Ishikawa (cell line): ENCODE results near the gene LRRC51.

Experiments
- CEBPB ChIP-seq: IDR thresholded peaks from 2 replicates; pipeline ENCODE4 v1.6.1; 2012
- CREB1 ChIP-seq: IDR thresholded peaks from 2 replicates; pipeline ENCODE4 v1.6.1; 2012; ENCODE audit warnings: low read depth
- EGR1 ChIP-seq: IDR thresholded peaks from 2 replicates; pipeline ENCODE4 v1.6.1; 2012
- EP300 ChIP-seq: IDR thresholded peaks from 2 replicates; pipeline ENCODE4 v1.6.1; 2012; ENCODE audit warnings: borderline replicate concordance
- FOXM1 ChIP-seq: IDR thresholded peaks from 2 replicates; pipeline ENCODE4 v1.6.1; 2012; ENCODE audit warnings: low read depth, borderline replicate concordance
- MAX ChIP-seq: IDR thresholded peaks from 2 replicates; pipeline ENCODE4 v1.6.1; 2012
- NFIC ChIP-seq: IDR thresholded peaks from 2 replicates; pipeline ENCODE4 v1.6.1; 2012
- RAD21 ChIP-seq: IDR thresholded peaks from 2 replicates; pipeline ENCODE4 v1.6.1; 2012; ENCODE audit warnings: low read depth
- REST ChIP-seq: IDR thresholded peaks from 2 replicates; pipeline ENCODE4 v1.6.1; 2012; ENCODE audit warnings: low read depth, mild to moderate bottlenecking
- TAF1 ChIP-seq: IDR thresholded peaks from 2 replicates; pipeline ENCODE4 v1.6.1; 2012; ENCODE audit warnings: low read depth, mild to moderate bottlenecking
- TEAD4 ChIP-seq: IDR thresholded peaks from 2 replicates; pipeline ENCODE4 v1.6.1; 2012
- USF1 ChIP-seq: IDR thresholded peaks from 2 replicates; pipeline ENCODE4 v1.6.1; 2012

- TF ChIP-seq REST = no peak
- TF ChIP-seq USF1 = no peak
- TF ChIP-seq EP300 = no peak
- TF ChIP-seq RAD21 = no peak
- no peak for TF ChIP-seq MAX
- no peak for TF ChIP-seq TAF1
- no peak for TF ChIP-seq EGR1
- no peak for TF ChIP-seq CREB1
- no peak for TF ChIP-seq FOXM1
- TF ChIP-seq TEAD4 = no peak
- no peak for TF ChIP-seq NFIC
- TF ChIP-seq CEBPB = no peak
These were observed 38.4 kb upstream of the LRRC51 start for GRCh38 chr11:72042064-72042745.
